A673 (cell line): ENCODE measurements around the gene FOXO4. TPM values are rescaled to one million over a fixed set of nuclear protein-coding genes. Genes with fewer than 3 reads are reported as not detected.

Source experiments
- BruUV-seq: library from RNA; stranded (reverse); fragments of 400-500 nt; replicated peaks from 2 replicates; lab custom pipeline; 2021; lab: Mats Ljungman, UMichigan
- CTCF ChIA-PET: fragments of 300-600 bp; sonication (Branson Sonifier 250); formaldehyde crosslinking; loops from one replicate; lab custom pipeline; 2022; ENCODE audit warnings: antibody characterized with exemption; lab: Charles Lee
- POLR2A ChIA-PET: fragments of 300-600 bp; sonication (Branson Sonifier 250); formaldehyde crosslinking; loops from one replicate; lab custom pipeline; 2022; ENCODE audit warnings: antibody characterized with exemption; ENCODE audit not compliant: low non-redundant PET; lab: Charles Lee
- DNase-seq: peaks from one replicate; pipeline ENCODE4 v3.0.0-alpha.2; 2015; ENCODE audit warnings: low spot score
- H3K27ac ChIP-seq: fragments of 200-600 bp; sonication (generic); 2 replicates; pipeline ENCODE4 v1.5.1; 2016; ENCODE audit warnings: mixed run types, low read depth, mild to moderate bottlenecking, mixed read lengths, antibody characterized with exemption, low read length; ENCODE audit not compliant: poor library complexity, severe bottlenecking
- H3K27me3 ChIP-seq: fragments of 200-600 bp; sonication (generic); replicated peaks from 2 replicates; pipeline ENCODE4 v1.6.1; 2017; ENCODE audit warnings: mixed run types, low read depth, mild to moderate bottlenecking, mixed read lengths, antibody characterized with exemption, low read length; ENCODE audit not compliant: insufficient read depth, poor library complexity
- H3K36me3 ChIP-seq: fragments of 200-600 bp; sonication (generic); 2 replicates; pipeline ENCODE4 v1.6.1; 2016; ENCODE audit warnings: mixed run types, mild to moderate bottlenecking, mixed read lengths, antibody characterized with exemption, low read length; ENCODE audit not compliant: insufficient read depth, poor library complexity, severe bottlenecking
- H3K4me1 ChIP-seq: fragments of 200-600 bp; sonication (generic); 2 replicates; pipeline ENCODE4 v1.6.1; 2017; ENCODE audit warnings: mixed run types, mild to moderate bottlenecking, mixed read lengths, antibody characterized with exemption, low read length; ENCODE audit not compliant: insufficient read depth, poor library complexity, severe bottlenecking
- H3K4me3 ChIP-seq: fragments of 200-600 bp; sonication (generic); 2 replicates; pipeline ENCODE4 v1.5.1; 2016; ENCODE audit warnings: low read depth, mixed run types, mild to moderate bottlenecking, mixed read lengths, low read length; ENCODE audit not compliant: poor library complexity, severe bottlenecking
- H3K9me3 ChIP-seq: fragments of 200-600 bp; sonication (generic); 2 replicates; pipeline ENCODE4 v1.6.1; 2016; ENCODE audit warnings: mixed run types, low read depth, mild to moderate bottlenecking, mixed read lengths, antibody characterized with exemption, low read length; ENCODE audit not compliant: poor library complexity, severe bottlenecking
- EZH2 ChIP-seq: fragments of 200-600 bp; sonication (generic); IDR thresholded peaks from 2 replicates; pipeline ENCODE4 v1.6.1; 2017; ENCODE audit warnings: borderline replicate concordance, low read depth, mild to moderate bottlenecking, mixed read lengths, antibody characterized with exemption, low read length; ENCODE audit not compliant: poor library complexity, severe bottlenecking
- intact Hi-C: fragments of 100-400 bp; cut with micrococcal nuclease; formaldehyde crosslinking; loops from one replicate; pipeline ENCODE4 v1.10.0; 2022; ENCODE audit not compliant: unreplicated experiment
- total RNA-seq: library from RNA; stranded (reverse); gene quantifications from 2 replicates; pipeline ENCODE4 v1.2.3, GENCODE V29; 2021
- TF ChIP-seq, protein P1 (sequence below): fragments of 300-800, 200-600 bp; sonication (generic); conservative IDR thresholded peaks from 2 replicates; pipeline ENCODE4 v1.5.1; 2017; ENCODE audit warnings: low read depth, mild to moderate bottlenecking, antibody characterized with exemption, low read length, moderate library complexity, mixed read lengths

Gene FOXO4
- total RNA-seq, 1 experiment from 2014 or later = 7.0 TPM

DNA sequence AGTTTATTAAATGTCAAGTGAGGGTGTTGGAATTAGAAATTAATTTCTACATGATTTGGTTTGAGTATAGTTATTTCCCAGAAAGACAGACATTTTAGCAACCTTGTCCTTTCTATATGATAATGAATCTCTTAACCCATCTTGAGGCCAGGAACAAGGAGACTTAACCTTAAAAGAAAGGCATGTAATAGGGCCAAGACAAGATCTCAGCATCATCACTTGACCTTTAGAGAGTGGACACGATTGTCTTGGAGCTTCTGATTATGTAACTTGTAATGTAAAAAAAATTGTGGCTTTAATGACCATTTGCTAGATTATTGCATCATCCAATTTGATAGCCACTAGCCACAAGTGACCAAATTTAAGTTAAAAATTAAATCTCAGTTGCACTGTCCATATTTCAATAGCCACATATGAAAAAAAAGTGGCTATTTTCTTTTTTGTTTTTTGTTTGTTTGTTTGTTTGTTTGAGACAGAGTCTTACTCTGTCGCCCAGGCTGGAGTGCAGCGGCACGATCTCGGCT is 13.5 kb upstream of the FOXO4 start:
- Histone ChIP-seq H3K4me1 (no peaks in the 10 kb centered on the region), H3K27ac (no peak overlapping the region), H3K4me3 (no peak overlapping the region), H3K27me3 (no peaks in the 10 kb centered on the region), H3K9me3 (no peaks in the 10 kb centered on the region), H3K36me3 (no peaks in the 10 kb centered on the region)
- ChIA-PET POLR2A (no interaction called here), CTCF (no interaction called here)
- no peak for TF ChIP-seq EZH2
- TF ChIP-seq, protein P1, sequence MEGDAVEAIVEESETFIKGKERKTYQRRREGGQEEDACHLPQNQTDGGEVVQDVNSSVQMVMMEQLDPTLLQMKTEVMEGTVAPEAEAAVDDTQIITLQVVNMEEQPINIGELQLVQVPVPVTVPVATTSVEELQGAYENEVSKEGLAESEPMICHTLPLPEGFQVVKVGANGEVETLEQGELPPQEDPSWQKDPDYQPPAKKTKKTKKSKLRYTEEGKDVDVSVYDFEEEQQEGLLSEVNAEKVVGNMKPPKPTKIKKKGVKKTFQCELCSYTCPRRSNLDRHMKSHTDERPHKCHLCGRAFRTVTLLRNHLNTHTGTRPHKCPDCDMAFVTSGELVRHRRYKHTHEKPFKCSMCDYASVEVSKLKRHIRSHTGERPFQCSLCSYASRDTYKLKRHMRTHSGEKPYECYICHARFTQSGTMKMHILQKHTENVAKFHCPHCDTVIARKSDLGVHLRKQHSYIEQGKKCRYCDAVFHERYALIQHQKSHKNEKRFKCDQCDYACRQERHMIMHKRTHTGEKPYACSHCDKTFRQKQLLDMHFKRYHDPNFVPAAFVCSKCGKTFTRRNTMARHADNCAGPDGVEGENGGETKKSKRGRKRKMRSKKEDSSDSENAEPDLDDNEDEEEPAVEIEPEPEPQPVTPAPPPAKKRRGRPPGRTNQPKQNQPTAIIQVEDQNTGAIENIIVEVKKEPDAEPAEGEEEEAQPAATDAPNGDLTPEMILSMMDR = no peak
- no TSS peak for BruUV-seq
- no peak for DNase-seq
- intact Hi-C loops = no loop called here

- H3K4me1 ChIP-seq = no peaks in the 10 kb centered on the region
- H3K27me3 ChIP-seq = no peaks in the 10 kb centered on the region
- H3K27ac ChIP-seq = no peak overlapping the region
- TF ChIP-seq, protein P1 = no peak
- no peak for TF ChIP-seq EZH2
- CTCF ChIA-PET = no interaction called here
- BruUV-seq = no TSS peak
- H3K36me3 ChIP-seq = no peaks in the 10 kb centered on the region
- intact Hi-C loops = no loop called here
- no peak for DNase-seq
- POLR2A ChIA-PET = no interaction called here
- H3K4me3 ChIP-seq = no peak overlapping the region
- no peaks in the 10 kb centered on the region for H3K9me3 ChIP-seq
Measured at GRCh38 chrX:71082822-71083221, 12.8 kb upstream of the FOXO4 start.

GRCh38 chrX:71085900-71086299 is 9.8 kb upstream of the FOXO4 start:
- BruUV-seq = no TSS peak
- Histone ChIP-seq H3K27me3 (no peaks in the 10 kb centered on the region), H3K36me3 (no peaks in the 10 kb centered on the region), H3K27ac (no peak overlapping the region), H3K4me3 (no peak overlapping the region), H3K9me3 (no peaks in the 10 kb centered on the region), H3K4me1 (no peaks in the 10 kb centered on the region)
- no peak for DNase-seq
- intact Hi-C loops = no loop called here
- ChIA-PET POLR2A (no interaction called here), CTCF (no interaction called here)
- TF ChIP-seq, protein P1 = no peak
- no peak for TF ChIP-seq EZH2
